ENCODE data around the gene SGSM1. TPM values are rescaled to one million over a fixed set of nuclear protein-coding genes. Genes with fewer than 3 reads are reported as not detected.

The SGSM1 gene
- total RNA-seq, 1 experiment from 2014 or later: 4.3 TPM

DNA sequence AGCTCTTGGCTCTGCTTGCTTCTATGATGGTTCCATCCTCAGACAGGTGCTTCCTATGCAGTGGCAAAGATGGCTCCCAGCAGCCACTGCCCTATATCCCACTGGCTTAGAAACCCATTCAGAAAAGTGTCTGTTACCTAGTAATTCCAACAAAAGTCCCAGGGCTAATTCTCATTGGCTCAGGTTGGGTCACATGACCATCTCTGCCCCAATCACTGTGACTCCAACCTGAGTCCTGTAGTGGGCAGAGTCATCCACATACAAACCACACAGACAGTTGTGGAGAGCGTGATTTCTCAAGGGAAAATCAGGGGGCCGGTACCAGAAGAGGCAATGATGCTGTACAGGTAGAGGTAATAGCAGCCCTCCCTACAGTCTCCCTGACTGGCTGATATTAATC is 73.0 kb downstream of the SGSM1 start:
- Histone ChIP-seq H3K27me3 (ENCODE audit: insufficient read depth, low read length) (no peaks in the 10 kb centered on the region), H3K79me2 (ENCODE audit: insufficient read depth, low read length) (no peaks in the 10 kb centered on the region), H3K4me2 (ENCODE audit: insufficient read depth, insufficient read length, low read length) (no peak overlapping the region), H3K18ac (ENCODE audit: insufficient read length, low read depth, low read length) (no peak overlapping the region), H3K56ac (ENCODE audit: insufficient read length, low read depth, low read length) (no peak overlapping the region), H3K14ac (ENCODE audit: insufficient read depth, low read length) (no peak overlapping the region), H2BK20ac (ENCODE audit: low read depth, low read length, poor library complexity, severe bottlenecking) (no peak overlapping the region), H4K20me1 (ENCODE audit: control insufficient read depth, insufficient read depth, insufficient read length) (no peaks in the 10 kb centered on the region), H3K27ac (ENCODE audit: insufficient read length, low read depth, low read length) (no peak overlapping the region), H2BK5ac (ENCODE audit: insufficient read length, low read length) (no peak overlapping the region), H3K9me3 (ENCODE audit: control insufficient read depth, low read depth, low read length) (no peaks in the 10 kb centered on the region), H4K8ac (replicated peaks; ENCODE audit: insufficient read length, low read depth, low read length) (no peak overlapping the region), H3T11ph (ENCODE audit: low read length) (no peak overlapping the region), H2BK15ac (ENCODE audit: low read depth, low read length) (no peak overlapping the region), H3K4ac (ENCODE audit: low read depth, low read length) (no peak overlapping the region), H2AK5ac (ENCODE audit: insufficient read length, low read length) (no peak overlapping the region), H3K23me2 (ENCODE audit: insufficient read length, low read depth, low read length, poor library complexity, severe bottlenecking) (no peaks in the 10 kb centered on the region), H3K9ac (ENCODE audit: extremely low read depth, insufficient read length, low read length) (no peak overlapping the region), H4K91ac (ENCODE audit: insufficient read length, low read depth, low read length) (no peak overlapping the region), H2BK120ac (ENCODE audit: low read depth, low read length, poor library complexity, severe bottlenecking) (no peak overlapping the region), H3K4me1 (ENCODE audit: insufficient read depth, low read length) (no peaks in the 10 kb centered on the region), H2AFZ (ENCODE audit: low read length) (no peak overlapping the region), H4K5ac (ENCODE audit: insufficient read length, low read depth, low read length) (no peak overlapping the region), H2BK12ac (ENCODE audit: insufficient read length, low read depth, low read length) (no peak overlapping the region), H3K23ac (ENCODE audit: insufficient read length, low read depth, low read length) (no peak overlapping the region), H3K79me1 (ENCODE audit: insufficient read depth, low read depth, low read length, poor library complexity, severe bottlenecking) (no peaks in the 10 kb centered on the region)
- Mint-ChIP-seq H3K27ac (no peak overlapping the region), H3K4me1 (0 out of 4 replicates have a peak, but pooled peaks cover under 1% of the 10 kb centered on the region in 2 experiments), H3K27me3 (ENCODE audit: low read depth) (no peaks in the 10 kb centered on the region), H3K36me3 (ENCODE audit: insufficient read depth in 1 of 3, low read depth in 3 of 3) (peaks cover 0 to 6% (median 0%) of the 10 kb centered on the region in 3 experiments; a peak in 2 of 7 replicates), H3K4me3 (no peak overlapping the region), H3K9me3 (peaks cover 0 to 3% of the 10 kb centered on the region in 2 experiments; a peak in 2 of 5 replicates)
- TF ChIP-seq, protein P1, sequence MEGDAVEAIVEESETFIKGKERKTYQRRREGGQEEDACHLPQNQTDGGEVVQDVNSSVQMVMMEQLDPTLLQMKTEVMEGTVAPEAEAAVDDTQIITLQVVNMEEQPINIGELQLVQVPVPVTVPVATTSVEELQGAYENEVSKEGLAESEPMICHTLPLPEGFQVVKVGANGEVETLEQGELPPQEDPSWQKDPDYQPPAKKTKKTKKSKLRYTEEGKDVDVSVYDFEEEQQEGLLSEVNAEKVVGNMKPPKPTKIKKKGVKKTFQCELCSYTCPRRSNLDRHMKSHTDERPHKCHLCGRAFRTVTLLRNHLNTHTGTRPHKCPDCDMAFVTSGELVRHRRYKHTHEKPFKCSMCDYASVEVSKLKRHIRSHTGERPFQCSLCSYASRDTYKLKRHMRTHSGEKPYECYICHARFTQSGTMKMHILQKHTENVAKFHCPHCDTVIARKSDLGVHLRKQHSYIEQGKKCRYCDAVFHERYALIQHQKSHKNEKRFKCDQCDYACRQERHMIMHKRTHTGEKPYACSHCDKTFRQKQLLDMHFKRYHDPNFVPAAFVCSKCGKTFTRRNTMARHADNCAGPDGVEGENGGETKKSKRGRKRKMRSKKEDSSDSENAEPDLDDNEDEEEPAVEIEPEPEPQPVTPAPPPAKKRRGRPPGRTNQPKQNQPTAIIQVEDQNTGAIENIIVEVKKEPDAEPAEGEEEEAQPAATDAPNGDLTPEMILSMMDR (conservative IDR thresholded peaks at IDR 0.05): no peak
- no CpG with 5 or more reads among the region's 2 CpGs for WGBS (ENCODE audit: extremely low coverage, insufficient read length, low lambda C conversion rate)
- DNase-seq: no peak
